Measurements from ENCODE around the gene FYB1. TPM values are rescaled to one million over a fixed set of nuclear protein-coding genes. Genes with fewer than 3 reads are reported as not detected.
A peak's percentile ranks its signal among the peaks of the same experiment; 100 is the strongest.

The FYB1 gene
- total and polyA plus RNA-seq, 2 experiments from 2014 or later: not detected

- TF ChIP-seq, protein P1, sequence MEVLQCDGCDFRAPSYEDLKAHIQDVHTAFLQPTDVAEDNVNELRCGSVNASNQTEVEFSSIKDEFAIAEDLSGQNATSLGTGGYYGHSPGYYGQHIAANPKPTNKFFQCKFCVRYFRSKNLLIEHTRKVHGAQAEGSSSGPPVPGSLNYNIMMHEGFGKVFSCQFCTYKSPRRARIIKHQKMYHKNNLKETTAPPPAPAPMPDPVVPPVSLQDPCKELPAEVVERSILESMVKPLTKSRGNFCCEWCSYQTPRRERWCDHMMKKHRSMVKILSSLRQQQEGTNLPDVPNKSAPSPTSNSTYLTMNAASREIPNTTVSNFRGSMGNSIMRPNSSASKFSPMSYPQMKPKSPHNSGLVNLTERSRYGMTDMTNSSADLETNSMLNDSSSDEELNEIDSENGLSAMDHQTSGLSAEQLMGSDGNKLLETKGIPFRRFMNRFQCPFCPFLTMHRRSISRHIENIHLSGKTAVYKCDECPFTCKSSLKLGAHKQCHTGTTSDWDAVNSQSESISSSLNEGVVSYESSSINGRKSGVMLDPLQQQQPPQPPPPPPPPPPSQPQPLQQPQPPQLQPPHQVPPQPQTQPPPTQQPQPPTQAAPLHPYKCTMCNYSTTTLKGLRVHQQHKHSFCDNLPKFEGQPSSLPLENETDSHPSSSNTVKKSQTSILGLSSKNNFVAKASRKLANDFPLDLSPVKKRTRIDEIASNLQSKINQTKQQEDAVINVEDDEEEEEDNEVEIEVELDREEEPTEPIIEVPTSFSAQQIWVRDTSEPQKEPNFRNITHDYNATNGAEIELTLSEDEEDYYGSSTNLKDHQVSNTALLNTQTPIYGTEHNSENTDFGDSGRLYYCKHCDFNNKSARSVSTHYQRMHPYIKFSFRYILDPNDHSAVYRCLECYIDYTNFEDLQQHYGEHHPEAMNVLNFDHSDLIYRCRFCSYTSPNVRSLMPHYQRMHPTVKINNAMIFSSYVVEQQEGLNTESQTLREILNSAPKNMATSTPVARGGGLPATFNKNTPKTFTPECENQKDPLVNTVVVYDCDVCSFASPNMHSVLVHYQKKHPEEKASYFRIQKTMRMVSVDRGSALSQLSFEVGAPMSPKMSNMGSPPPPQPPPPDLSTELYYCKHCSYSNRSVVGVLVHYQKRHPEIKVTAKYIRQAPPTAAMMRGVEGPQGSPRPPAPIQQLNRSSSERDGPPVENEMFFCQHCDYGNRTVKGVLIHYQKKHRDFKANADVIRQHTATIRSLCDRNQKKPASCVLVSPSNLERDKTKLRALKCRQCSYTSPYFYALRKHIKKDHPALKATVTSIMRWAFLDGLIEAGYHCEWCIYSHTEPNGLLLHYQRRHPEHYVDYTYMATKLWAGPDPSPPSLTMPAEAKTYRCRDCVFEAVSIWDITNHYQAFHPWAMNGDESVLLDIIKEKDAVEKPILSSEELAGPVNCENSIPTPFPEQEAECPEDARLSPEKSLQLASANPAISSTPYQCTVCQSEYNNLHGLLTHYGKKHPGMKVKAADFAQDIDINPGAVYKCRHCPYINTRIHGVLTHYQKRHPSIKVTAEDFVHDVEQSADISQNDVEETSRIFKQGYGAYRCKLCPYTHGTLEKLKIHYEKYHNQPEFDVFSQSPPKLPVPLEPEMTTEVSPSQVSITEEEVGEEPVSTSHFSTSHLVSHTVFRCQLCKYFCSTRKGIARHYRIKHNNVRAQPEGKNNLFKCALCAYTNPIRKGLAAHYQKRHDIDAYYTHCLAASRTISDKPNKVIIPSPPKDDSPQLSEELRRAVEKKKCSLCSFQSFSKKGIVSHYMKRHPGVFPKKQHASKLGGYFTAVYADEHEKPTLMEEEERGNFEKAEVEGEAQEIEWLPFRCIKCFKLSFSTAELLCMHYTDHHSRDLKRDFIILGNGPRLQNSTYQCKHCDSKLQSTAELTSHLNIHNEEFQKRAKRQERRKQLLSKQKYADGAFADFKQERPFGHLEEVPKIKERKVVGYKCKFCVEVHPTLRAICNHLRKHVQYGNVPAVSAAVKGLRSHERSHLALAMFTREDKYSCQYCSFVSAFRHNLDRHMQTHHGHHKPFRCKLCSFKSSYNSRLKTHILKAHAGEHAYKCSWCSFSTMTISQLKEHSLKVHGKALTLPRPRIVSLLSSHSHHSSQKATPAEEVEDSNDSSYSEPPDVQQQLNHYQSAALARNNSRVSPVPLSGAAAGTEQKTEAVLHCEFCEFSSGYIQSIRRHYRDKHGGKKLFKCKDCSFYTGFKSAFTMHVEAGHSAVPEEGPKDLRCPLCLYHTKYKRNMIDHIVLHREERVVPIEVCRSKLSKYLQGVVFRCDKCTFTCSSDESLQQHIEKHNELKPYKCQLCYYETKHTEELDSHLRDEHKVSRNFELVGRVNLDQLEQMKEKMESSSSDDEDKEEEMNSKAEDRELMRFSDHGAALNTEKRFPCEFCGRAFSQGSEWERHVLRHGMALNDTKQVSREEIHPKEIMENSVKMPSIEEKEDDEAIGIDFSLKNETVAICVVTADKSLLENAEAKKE (CRISPR knock-in tag; IDR thresholded peaks at IDR 0.05): no peak
- no peak for TF ChIP-seq STAT1 (IDR thresholded peaks at IDR 0.05; ENCODE audit: unreplicated experiment)
These were observed 1.1 kb upstream of the FYB1 start (continued) for GRCh38 chr5:39220280-39221030.

DNA sequence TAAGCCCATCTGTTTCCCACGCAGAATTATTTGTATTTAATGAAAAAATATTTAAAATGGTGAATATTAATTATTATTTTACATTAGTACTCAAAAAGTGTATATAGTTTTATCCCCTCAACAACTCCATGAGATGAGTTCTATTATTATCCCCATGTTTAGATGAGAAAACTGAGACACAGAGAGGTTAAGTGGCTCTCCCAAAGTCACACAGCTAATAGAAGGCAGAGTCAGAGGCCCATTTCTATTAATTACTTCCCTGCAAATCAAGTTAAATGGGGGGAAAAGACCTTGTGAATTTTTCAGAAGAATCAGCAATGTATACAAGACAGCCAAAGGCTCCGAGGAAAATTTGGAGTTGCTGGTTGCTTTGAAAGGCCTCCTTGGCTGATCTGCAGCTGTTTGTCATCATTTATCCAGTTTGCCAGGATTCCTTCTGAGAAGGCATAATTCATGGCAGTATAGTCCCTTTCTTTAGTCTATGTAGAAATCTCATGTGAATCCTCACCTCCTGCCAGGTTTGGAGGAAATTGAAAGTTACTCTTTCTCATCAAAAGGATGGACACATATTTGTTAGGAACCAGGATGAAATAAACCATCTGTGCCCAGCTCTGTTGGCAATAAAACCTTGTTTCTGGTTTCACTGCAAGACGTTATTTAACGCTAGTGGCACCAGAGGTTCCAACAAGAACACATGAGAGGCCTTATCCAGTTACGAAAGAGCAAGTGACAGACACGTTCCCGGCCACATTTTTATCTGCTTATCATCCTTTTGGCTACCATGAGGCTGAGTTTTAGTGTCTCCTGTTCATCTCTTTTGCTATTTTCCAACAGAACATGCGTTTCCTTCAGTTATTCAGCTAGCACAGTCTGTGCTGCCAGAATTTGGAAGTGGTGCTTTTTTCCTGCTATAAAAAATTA, 621 bp downstream of the FYB1 start:
- Histone ChIP-seq H3K4me3 (no peak overlapping the region), H3K9me2 (ENCODE audit: insufficient read depth) (no peaks in the 10 kb centered on the region), H3K4me2 (no peak overlapping the region), H3K27ac (ENCODE audit: low read depth) (no peak overlapping the region), H3K4me1 (ENCODE audit: insufficient read depth) (no peaks in the 10 kb centered on the region), H3F3A (replicated peaks; ENCODE audit: low read depth) (no peaks in the 10 kb centered on the region), H2AFZ (peak overlapping the region; percentile 14; the same call in 1 of the 2 replicates), H3K36me3 (ENCODE audit: insufficient read depth) (no peaks in the 10 kb centered on the region), H3K27me3 (ENCODE audit: insufficient read depth) (no peaks in the 10 kb centered on the region), H3K79me2 (replicated peaks; ENCODE audit: insufficient read depth) (no peaks in the 10 kb centered on the region), H4K20me1 (replicated peaks; ENCODE audit: insufficient read depth) (no peaks in the 10 kb centered on the region)
- Mint-ChIP-seq H3K4me1 (peaks cover 7% of the 10 kb centered on the region; the same call in 2 of the 3 replicates), H3K36me3 (ENCODE audit: low read depth) (no peaks in the 10 kb centered on the region), H3K9me3 (no peaks in the 10 kb centered on the region), H3K27me3 (ENCODE audit: insufficient read depth, low read depth, poor library complexity) (peaks cover 3% of the 10 kb centered on the region), H3K4me3 (no peak overlapping the region), H3K27ac (no peak overlapping the region)
- TF ChIP-seq ZNF114 (CRISPR knock-in tag; IDR thresholded peaks at IDR 0.05): no peak
- no peak for TF ChIP-seq CTCF (conservative IDR thresholded peaks at IDR 0.05; ENCODE audit: low read depth in 2 of 2)
- no peak for TF ChIP-seq EZH2 (IDR thresholded peaks at IDR 0.05; ENCODE audit: low read depth, unreplicated experiment)
- DNase-seq (ENCODE audit: low spot score) (no peak), ATAC-seq (no peak)

Data from GM23338 (cell line).